NCI-H1417 (cell line): ENCODE measurements around the gene PDE4D.
A peak's percentile ranks its signal among the peaks of the same experiment; 100 is the strongest.
"Not testable (repeated sequence)": the region's sequence is repeated elsewhere in the genome, so short reads cannot be mapped to it uniquely, and the experiment has no call there.

Experiments used
- DNase-seq, 3 experiments: peaks; one replicate each; lab custom pipeline; 2025; lab: John Stamatoyannopoulos, UW

The PDE4D gene

GRCh38 chr5:59005934-59006701, 887.4 kb downstream of the PDE4D start:
- no peak for DNase-seq

GRCh38 chr5:59003641-59004040, 889.9 kb downstream of the PDE4D start:
- DNase-seq: no peak

- DNase-seq: no peak
Measured at GRCh38 chr5:59003124-59003523, 890.4 kb downstream of the PDE4D start.

GRCh38 chr5:59002162-59002825, 891.2 kb downstream of the PDE4D start:
- no peak for DNase-seq

GRCh38 chr5:59001716-59002115, 891.8 kb downstream of the PDE4D start:
- no peak for DNase-seq

- DNase-seq: no peak
Measured at GRCh38 chr5:59001154-59001553, 892.4 kb downstream of the PDE4D start.

GRCh38 chr5:59000211-59000610, 893.3 kb downstream of the PDE4D start:
- peak in 1 of 3 experiments; percentile 28 for DNase-seq

- DNase-seq: no peak
Measured at GRCh38 chr5:58999804-59000203, 893.7 kb downstream of the PDE4D start.

- DNase-seq: no peak
Measured at GRCh38 chr5:58998544-58998943, 895.0 kb downstream of the PDE4D start.

GRCh38 chr5:58995779-58996178, 897.7 kb downstream of the PDE4D start:
- DNase-seq: not testable (repeated sequence)

- no peak for DNase-seq
Measured at GRCh38 chr5:58993461-58993860, 900.1 kb downstream of the PDE4D start.

GRCh38 chr5:58988938-58989337, 904.6 kb downstream of the PDE4D start:
- DNase-seq: no peak

GRCh38 chr5:58987193-58987592, 906.3 kb downstream of the PDE4D start:
- no peak for DNase-seq

GRCh38 chr5:58986281-58986680, 907.2 kb downstream of the PDE4D start:
- DNase-seq: no peak

GRCh38 chr5:58985759-58986158, 907.8 kb downstream of the PDE4D start:
- DNase-seq: no peak

GRCh38 chr5:58985311-58985710, 908.2 kb downstream of the PDE4D start:
- no peak for DNase-seq

GRCh38 chr5:58983526-58984452, 909.7 kb downstream of the PDE4D start:
- DNase-seq: peak in 2 of 3 experiments; percentile 7 to 45

- no peak for DNase-seq
Measured at GRCh38 chr5:58980890-58981289, 912.6 kb downstream of the PDE4D start.

- no peak for DNase-seq
Measured at GRCh38 chr5:58979090-58979489, 914.4 kb downstream of the PDE4D start.

GRCh38 chr5:58974601-58975000, 918.9 kb downstream of the PDE4D start:
- DNase-seq: no peak

- DNase-seq: no peak
Measured at GRCh38 chr5:58974083-58974482, 919.4 kb downstream of the PDE4D start.

GRCh38 chr5:58972301-58972700, 921.2 kb downstream of the PDE4D start:
- DNase-seq: no peak
